Measurements from ENCODE around the gene CNN3. TPM values are rescaled to one million over a fixed set of nuclear protein-coding genes. Genes with fewer than 3 reads are reported as not detected.
A peak's percentile ranks its signal among the peaks of the same experiment; 100 is the strongest.

The CNN3 gene
- total RNA-seq, 1 donor from 2014 or later: 596 TPM

DNA sequence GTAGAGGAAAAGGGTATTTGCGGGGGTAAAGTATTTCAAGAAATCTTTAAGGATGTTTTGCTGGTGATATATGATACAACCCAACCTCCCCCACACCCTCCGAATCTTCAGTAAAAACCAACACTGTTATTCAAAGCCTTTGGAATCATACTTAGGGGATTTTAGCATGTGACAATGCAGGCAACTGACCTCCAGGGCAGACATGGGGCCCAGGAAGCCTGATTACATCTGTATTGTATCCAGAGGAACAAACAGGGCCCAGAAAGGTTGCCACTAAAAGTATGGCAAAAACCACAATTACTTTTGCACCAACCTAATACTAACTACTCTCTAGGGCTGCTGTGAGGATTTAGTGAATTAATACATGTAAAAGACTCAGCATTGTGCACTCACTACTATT, 43.9 kb upstream of the CNN3 start:
- Mint-ChIP-seq H3K27me3 (ENCODE audit: unreplicated experiment) (no peaks in the 10 kb centered on the region), H3K4me3 (ENCODE audit: unreplicated experiment) (no peak overlapping the region), H3K36me3 (ENCODE audit: low read depth, unreplicated experiment) (no peaks in the 10 kb centered on the region), H3K27ac (ENCODE audit: unreplicated experiment) (peak overlapping the region; percentile 19), H3K9me3 (ENCODE audit: unreplicated experiment) (no peaks in the 10 kb centered on the region), H3K4me1 (ENCODE audit: unreplicated experiment) (peaks cover 43% of the 10 kb centered on the region)
- DNase-seq (ENCODE audit: low spot score): no peak
- no peak for TF ChIP-seq CTCF (IDR thresholded peaks at IDR 0.05; ENCODE audit: unreplicated experiment)

DNA sequence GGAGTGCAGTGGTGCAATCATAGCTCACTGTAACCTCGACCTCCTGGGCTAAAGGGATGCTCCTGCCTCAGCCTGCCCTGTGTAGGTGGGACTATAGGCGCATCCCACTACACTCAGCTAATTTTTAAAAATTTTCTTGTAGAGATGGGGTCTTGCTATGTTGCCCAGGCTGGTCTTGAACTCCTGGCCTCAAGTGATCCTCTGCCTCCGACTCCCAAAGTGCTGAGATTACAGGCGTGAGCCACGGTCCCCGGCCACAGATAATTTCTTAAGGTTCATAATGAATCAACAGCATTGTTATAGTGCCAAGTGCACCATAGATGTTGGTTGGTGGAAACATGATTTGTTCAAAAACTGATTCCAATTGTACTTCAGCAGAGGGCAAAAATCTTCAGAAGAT, 42.2 kb upstream of the CNN3 start:
- no peaks in the 10 kb centered on the region for H3K9me3 Mint-ChIP-seq (ENCODE audit: unreplicated experiment)
- peak overlapping the region; percentile 7 for H3K27ac Mint-ChIP-seq (ENCODE audit: unreplicated experiment)
- H3K4me1 Mint-ChIP-seq (ENCODE audit: unreplicated experiment): peaks cover 43% of the 10 kb centered on the region
- no peak for DNase-seq (ENCODE audit: low spot score)
- TF ChIP-seq CTCF (IDR thresholded peaks at IDR 0.05; ENCODE audit: unreplicated experiment): no peak
- H3K4me3 Mint-ChIP-seq (ENCODE audit: unreplicated experiment): no peak overlapping the region
- H3K36me3 Mint-ChIP-seq (ENCODE audit: low read depth, unreplicated experiment): no peaks in the 10 kb centered on the region
- H3K27me3 Mint-ChIP-seq (ENCODE audit: unreplicated experiment): no peaks in the 10 kb centered on the region

DNA sequence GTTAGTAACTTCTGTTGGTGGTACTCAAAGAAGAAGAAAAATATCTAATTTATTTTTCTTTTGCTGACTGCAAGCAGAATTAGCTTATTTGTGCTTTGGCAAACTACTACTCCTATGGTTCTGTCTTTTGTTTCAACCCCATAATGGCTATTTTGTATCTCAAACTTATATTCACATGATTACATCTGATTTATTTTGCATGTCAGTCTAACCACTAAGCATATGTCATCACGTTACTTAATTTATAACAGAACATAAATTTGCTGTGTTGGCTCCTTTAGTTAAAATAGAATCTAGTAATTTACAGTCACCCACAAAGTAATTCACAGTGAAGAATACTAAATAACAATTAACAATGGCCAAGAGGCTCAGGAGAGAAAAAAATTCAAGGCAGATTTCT, 39.1 kb upstream of the CNN3 start:
- no peaks in the 10 kb centered on the region for H3K27me3 Mint-ChIP-seq (ENCODE audit: unreplicated experiment)
- peaks cover 51% of the 10 kb centered on the region for H3K4me1 Mint-ChIP-seq (ENCODE audit: unreplicated experiment)
- TF ChIP-seq CTCF (IDR thresholded peaks at IDR 0.05; ENCODE audit: unreplicated experiment): no peak
- no peak overlapping the region for H3K4me3 Mint-ChIP-seq (ENCODE audit: unreplicated experiment)
- DNase-seq (ENCODE audit: low spot score): no peak
- peak overlapping the region; percentile 91 for H3K27ac Mint-ChIP-seq (ENCODE audit: unreplicated experiment)
- H3K9me3 Mint-ChIP-seq (ENCODE audit: unreplicated experiment): no peaks in the 10 kb centered on the region
- H3K36me3 Mint-ChIP-seq (ENCODE audit: low read depth, unreplicated experiment): no peaks in the 10 kb centered on the region

DNA sequence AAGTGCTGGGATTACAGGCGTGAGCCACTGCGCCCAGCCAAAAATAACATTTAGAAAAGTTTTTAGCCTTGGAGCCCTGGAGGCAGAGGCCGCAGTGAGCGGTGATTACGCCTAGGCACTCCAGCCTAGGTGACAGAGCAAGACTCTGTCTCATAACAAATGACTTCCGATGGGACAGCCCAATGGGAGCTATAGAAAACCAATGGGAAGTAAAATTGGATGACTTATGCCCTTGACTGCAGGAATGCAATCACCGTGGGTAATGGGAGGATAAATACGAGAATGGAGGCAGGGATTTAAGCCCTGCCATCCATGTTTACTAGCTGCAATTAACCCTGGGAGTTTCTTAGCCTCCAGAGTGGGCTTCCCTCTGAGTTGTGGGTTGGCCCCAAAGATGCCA, 37.0 kb upstream of the CNN3 start:
- TF ChIP-seq CTCF (IDR thresholded peaks at IDR 0.05; ENCODE audit: unreplicated experiment): no peak
- Mint-ChIP-seq H3K36me3 (ENCODE audit: low read depth, unreplicated experiment) (no peaks in the 10 kb centered on the region), H3K27ac (ENCODE audit: unreplicated experiment) (no peak overlapping the region), H3K9me3 (ENCODE audit: unreplicated experiment) (no peaks in the 10 kb centered on the region), H3K4me1 (ENCODE audit: unreplicated experiment) (peaks cover 45% of the 10 kb centered on the region), H3K27me3 (ENCODE audit: unreplicated experiment) (no peaks in the 10 kb centered on the region), H3K4me3 (ENCODE audit: unreplicated experiment) (no peak overlapping the region)
- DNase-seq (ENCODE audit: low spot score): no peak

- peak overlapping the region; percentile 97 for H3K27ac Mint-ChIP-seq (ENCODE audit: unreplicated experiment)
- H3K4me3 Mint-ChIP-seq (ENCODE audit: unreplicated experiment): peak overlapping the region; percentile 66
- H3K9me3 Mint-ChIP-seq (ENCODE audit: unreplicated experiment): no peaks in the 10 kb centered on the region
- no peak for TF ChIP-seq CTCF (IDR thresholded peaks at IDR 0.05; ENCODE audit: unreplicated experiment)
- DNase-seq (ENCODE audit: low spot score): no peak
- peaks cover 35% of the 10 kb centered on the region for H3K4me1 Mint-ChIP-seq (ENCODE audit: unreplicated experiment)
- H3K36me3 Mint-ChIP-seq (ENCODE audit: low read depth, unreplicated experiment): no peaks in the 10 kb centered on the region
- H3K27me3 Mint-ChIP-seq (ENCODE audit: unreplicated experiment): no peaks in the 10 kb centered on the region
Measured at GRCh38 chr1:94962409-94963265, 35.7 kb upstream of the CNN3 start.

All from endothelial cell (in vitro differentiated cells).